Tongue (tissue), 2 donors: ENCODE measurements around the gene DNLZ. TPM values are rescaled to one million over a fixed set of nuclear protein-coding genes. Genes with fewer than 3 reads are reported as not detected.
"Not testable (repeated sequence)": the region's sequence is repeated elsewhere in the genome, so short reads cannot be mapped to it uniquely, and the experiment has no call there.

Experiments used
- DNase-seq: peaks from one replicate; pipeline ENCODE4 v3.0.0-alpha.2; 2015
- total RNA-seq: library from RNA; depleted of rRNA; stranded (reverse); fragments of >200 nt; gene quantifications from one replicate; pipeline ENCODE4 v1.2.3, GENCODE V29; 2014

DNLZ gene
- 9.2 TPM for total RNA-seq

GRCh38 chr9:136363106-136363948 is at the start of gene DNLZ:
Gene DNLZ (minus strand): TSS chr9:136363744. CDS start chr9:136363714, 30 bp downstream.
- peak; percentile 97 for DNase-seq

GRCh38 chr9:136412962-136413361 is 49.4 kb upstream of the DNLZ start:
- DNase-seq, result no peak

- DNase-seq, result no peak
These were observed 47.8 kb upstream of the DNLZ start for GRCh38 chr9:136411378-136411777.

GRCh38 chr9:136410500-136411287 is 47.1 kb upstream of the DNLZ start, which contains the start of the genes ENTR1 and PMPCA:
Gene ENTR1 (minus strand): TSS chr9:136410614. CDS start chr9:136410397, 217 bp downstream.
Gene PMPCA (plus strand): TSS chr9:136410658. CDS start chr9:136410669, 11 bp downstream.
- peak; percentile 96 for DNase-seq

GRCh38 chr9:136409557-136410455 is 46.3 kb upstream of the DNLZ start:
- peak; percentile 25 for DNase-seq

GRCh38 chr9:136407911-136408310 is 44.4 kb upstream of the DNLZ start:
- DNase-seq, result no peak

GRCh38 chr9:136407061-136407460 is 43.5 kb upstream of the DNLZ start:
- DNase-seq, result not testable (repeated sequence)

- not testable (repeated sequence) for DNase-seq
These were observed 42.4 kb upstream of the DNLZ start for GRCh38 chr9:136405904-136406303.

GRCh38 chr9:136405481-136405880 is 41.9 kb upstream of the DNLZ start:
- no peak for DNase-seq

GRCh38 chr9:136404801-136405136 is 41.2 kb upstream of the DNLZ start:
- no peak for DNase-seq

GRCh38 chr9:136403915-136404800 is 40.6 kb upstream of the DNLZ start:
- no peak for DNase-seq

GRCh38 chr9:136403538-136403914 is 40.0 kb upstream of the DNLZ start:
- DNase-seq, result no peak

GRCh38 chr9:136402067-136402466 is 38.5 kb upstream of the DNLZ start:
- no peak for DNase-seq

GRCh38 chr9:136401173-136401922 is 37.8 kb upstream of the DNLZ start:
- no peak for DNase-seq

GRCh38 chr9:136400038-136400834 is 36.7 kb upstream of the DNLZ start, which contains the start of gene SNAPC4:
Gene SNAPC4 (minus strand): TSS chr9:136400170. CDS start chr9:136398428, 1,742 bp downstream.
- peak; percentile 94 for DNase-seq

GRCh38 chr9:136399176-136400037 is 35.9 kb upstream of the DNLZ start:
- no peak for DNase-seq

GRCh38 chr9:136398286-136398685 is 34.7 kb upstream of the DNLZ start:
- no peak for DNase-seq

GRCh38 chr9:136397643-136398042 is 34.1 kb upstream of the DNLZ start:
- DNase-seq, result no peak

GRCh38 chr9:136396219-136396515 is 32.6 kb upstream of the DNLZ start:
- DNase-seq, result no peak
